WERI-Rb-1 (cell line): ENCODE data around the gene EPS8L3.
A peak's percentile ranks its signal among the peaks of the same experiment; 100 is the strongest.

ENCODE experiments used
- DNase-seq: peaks from one replicate; pipeline ENCODE4 v3.0.0-alpha.2; 2020
- H3K27ac ChIP-seq: fragments of 250-450 bp; sonication (Bioruptor Pico); 2 replicates; pipeline ENCODE4 v1.5.1; 2020; ENCODE audit warnings: mild to moderate bottlenecking, moderate library complexity
- H3K27me3 ChIP-seq: fragments of 250-450 bp; sonication (Bioruptor Pico); 2 replicates; pipeline ENCODE4 v1.5.1; 2021; ENCODE audit warnings: mild to moderate bottlenecking, low read depth, moderate library complexity; ENCODE audit not compliant: insufficient read depth, severe bottlenecking
- H3K36me3 ChIP-seq: fragments of 250-450 bp; sonication (Bioruptor Pico); 2 replicates; pipeline ENCODE4 v1.5.1; 2020; ENCODE audit warnings: mild to moderate bottlenecking, moderate library complexity
- H3K4me3 ChIP-seq: 2 replicates; pipeline ENCODE4 v1.5.1; 2011; ENCODE audit warnings: low read depth, mild to moderate bottlenecking, control low read depth, low read length
- H3K9me3 ChIP-seq: fragments of 250-450 bp; sonication (Bioruptor Pico); 2 replicates; pipeline ENCODE4 v1.5.1; 2021; ENCODE audit warnings: mild to moderate bottlenecking, moderate library complexity; ENCODE audit not compliant: severe bottlenecking
- TF ChIP-seq, protein P1 (sequence below): IDR thresholded peaks from 2 replicates; pipeline ENCODE4 v1.5.1; 2011; ENCODE audit warnings: low read depth, mild to moderate bottlenecking, control low read depth, inconsistent platforms, low read length

Gene EPS8L3

DNA sequence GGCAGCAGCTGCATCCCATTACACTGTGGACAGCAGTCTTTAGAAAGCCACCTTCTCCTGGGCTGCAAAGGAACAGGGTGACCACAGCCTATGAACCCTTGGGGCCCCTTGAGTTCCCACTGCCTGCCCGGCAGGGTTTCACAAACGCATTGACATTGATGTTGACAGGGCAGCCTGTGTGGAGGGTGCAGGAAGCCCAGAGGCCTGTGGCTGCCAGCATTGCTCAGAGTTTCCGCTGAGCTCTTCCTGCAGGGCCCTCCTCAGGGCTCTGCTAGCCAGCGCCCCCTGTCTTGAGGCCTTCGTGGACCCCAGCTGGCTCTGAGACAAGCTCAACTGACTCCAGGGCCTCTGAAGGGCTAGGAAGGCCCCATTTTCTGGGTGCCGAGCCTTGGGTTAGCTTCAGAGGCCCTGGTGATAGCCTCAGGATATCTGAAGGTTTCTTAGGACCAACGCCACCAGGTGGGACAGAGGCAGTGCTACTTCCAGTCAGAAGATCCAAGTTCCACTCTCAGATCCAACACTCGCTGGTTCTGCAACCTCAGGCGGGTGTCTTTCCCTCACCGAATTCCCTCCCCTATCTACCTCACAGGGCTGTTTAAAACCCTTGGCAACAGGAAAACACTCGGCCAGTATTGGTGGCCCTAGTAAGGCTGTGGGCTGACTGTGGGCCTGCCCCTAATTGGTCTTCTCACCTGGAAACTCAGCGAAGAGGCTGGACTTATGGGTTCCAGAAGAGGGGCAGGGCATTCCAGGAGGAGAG, 27.2 kb upstream of the EPS8L3 start:
- TF ChIP-seq, protein P1, sequence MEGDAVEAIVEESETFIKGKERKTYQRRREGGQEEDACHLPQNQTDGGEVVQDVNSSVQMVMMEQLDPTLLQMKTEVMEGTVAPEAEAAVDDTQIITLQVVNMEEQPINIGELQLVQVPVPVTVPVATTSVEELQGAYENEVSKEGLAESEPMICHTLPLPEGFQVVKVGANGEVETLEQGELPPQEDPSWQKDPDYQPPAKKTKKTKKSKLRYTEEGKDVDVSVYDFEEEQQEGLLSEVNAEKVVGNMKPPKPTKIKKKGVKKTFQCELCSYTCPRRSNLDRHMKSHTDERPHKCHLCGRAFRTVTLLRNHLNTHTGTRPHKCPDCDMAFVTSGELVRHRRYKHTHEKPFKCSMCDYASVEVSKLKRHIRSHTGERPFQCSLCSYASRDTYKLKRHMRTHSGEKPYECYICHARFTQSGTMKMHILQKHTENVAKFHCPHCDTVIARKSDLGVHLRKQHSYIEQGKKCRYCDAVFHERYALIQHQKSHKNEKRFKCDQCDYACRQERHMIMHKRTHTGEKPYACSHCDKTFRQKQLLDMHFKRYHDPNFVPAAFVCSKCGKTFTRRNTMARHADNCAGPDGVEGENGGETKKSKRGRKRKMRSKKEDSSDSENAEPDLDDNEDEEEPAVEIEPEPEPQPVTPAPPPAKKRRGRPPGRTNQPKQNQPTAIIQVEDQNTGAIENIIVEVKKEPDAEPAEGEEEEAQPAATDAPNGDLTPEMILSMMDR, result peak; percentile 47; the same call in 1 of the 2 replicates
- DNase-seq, result peak; percentile 32
- no peak overlapping the region for H3K27ac ChIP-seq

DNA sequence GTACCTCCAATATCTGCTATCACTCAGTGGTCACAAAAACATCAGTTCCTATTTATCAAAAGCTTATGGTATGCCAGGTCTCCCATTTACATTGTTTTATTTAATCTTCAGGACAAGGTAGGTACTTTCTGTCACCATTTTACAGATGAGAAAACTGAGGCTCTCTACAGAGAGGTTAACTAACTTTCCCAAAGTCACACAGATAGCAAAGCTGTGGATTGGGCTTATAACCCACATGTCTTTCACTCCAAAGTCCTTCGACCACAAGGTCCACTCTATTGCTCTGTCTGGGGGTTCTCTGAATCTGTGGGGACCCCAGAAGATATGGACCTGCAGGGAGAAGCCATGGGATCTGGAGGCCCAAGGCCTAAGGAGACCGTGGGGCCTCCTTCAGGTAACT, 26.6 kb upstream of the EPS8L3 start:
- H3K27ac ChIP-seq, result no peak overlapping the region

More for the DNA sequence above, 27.2 kb upstream of the EPS8L3 start:
- Histone ChIP-seq H3K27me3 (no peaks in the 10 kb centered on the region), H3K4me3 (no peak overlapping the region), H3K9me3 (peaks cover 4% of the 10 kb centered on the region), H3K36me3 (no peaks in the 10 kb centered on the region)

DNA sequence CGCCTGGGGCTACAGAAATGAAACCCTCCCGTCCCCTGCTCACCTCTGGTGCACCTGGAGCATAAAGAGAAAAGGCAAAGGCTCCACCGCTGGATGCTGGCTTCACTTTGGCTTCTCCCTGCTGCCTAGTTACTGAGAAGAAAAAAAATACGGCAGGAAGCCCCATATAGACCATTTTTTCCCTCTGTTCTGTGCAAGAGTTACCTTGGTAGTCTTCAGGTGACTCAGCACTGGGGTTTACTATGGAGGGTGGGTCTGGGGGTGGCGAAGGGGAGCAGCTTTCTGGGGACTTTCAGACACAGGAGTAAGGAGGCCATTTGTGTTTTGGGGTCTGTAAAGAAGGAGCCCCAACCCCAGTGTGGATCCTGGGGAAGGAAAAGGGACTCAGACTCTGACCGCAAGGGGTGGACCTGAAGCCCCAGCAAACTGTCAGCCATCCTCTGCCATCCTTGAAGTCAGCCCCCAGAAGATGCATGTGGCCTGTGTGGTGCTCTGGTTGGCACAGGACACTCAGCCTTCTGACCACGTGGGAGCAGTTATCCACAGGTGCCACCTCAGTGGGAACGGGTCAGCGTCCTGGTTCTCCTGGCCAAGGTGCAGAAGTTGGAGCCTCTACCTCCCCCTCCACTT, 25.9 kb upstream of the EPS8L3 start:
- no peaks in the 10 kb centered on the region for H3K36me3 ChIP-seq
- no peak overlapping the region; the same call in 1 of the 2 replicates for H3K27ac ChIP-seq
- H3K9me3 ChIP-seq, result peaks cover 4% of the 10 kb centered on the region
- DNase-seq, result peak; percentile 4
- H3K4me3 ChIP-seq, result no peak overlapping the region
- H3K27me3 ChIP-seq, result no peaks in the 10 kb centered on the region
- TF ChIP-seq, protein P1, result no peak

More for the DNA sequence above, 26.6 kb upstream of the EPS8L3 start:
- Histone ChIP-seq H3K4me3 (no peak overlapping the region), H3K9me3 (peaks cover 4% of the 10 kb centered on the region), H3K27me3 (no peaks in the 10 kb centered on the region), H3K36me3 (no peaks in the 10 kb centered on the region)
- DNase-seq, result no peak
- TF ChIP-seq, protein P1, result no peak

DNA sequence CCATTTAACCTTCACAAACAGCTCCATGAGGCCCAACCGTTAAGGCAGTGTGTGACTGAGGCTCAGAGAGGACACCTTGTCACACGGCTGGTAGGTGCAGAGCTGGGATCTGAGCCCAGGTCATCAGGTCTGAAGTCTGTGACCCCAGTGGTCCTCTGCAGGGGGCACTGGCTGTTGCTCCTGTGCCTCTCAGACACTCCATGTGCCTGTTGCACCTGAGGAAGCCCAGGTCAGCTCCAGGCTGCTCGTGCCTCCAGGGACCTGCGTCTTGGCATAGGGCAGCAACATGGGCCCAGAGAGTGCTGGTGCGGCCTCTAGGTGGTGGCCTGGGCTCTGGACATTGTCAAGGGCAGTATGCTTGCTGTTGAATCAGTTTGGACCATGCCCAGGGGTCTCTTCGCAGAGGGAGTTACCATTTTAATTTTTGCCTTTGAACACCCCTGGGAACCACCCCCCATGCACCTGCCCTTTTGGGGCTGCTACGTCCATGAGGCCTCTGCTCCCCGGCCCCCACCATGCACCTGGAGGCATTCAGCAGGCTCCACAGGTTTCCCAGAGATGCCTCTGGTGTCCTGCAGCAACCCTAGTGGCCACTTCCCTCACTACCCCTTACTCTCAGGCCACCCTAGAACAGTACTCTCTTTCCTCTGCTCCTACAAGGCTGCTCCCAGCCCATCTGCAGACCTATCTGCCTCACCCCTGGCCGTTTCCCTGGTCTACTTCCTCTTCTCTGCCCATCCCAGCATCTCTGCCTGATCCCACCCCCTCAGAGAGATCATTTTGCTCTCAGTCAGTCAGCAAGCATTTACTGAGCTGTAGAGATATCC, 25.2 kb upstream of the EPS8L3 start:
- Histone ChIP-seq H3K9me3 (peaks cover 4% of the 10 kb centered on the region), H3K4me3 (no peak overlapping the region), H3K36me3 (no peaks in the 10 kb centered on the region), H3K27ac (peak overlapping the region; percentile 39), H3K27me3 (no peaks in the 10 kb centered on the region)
- DNase-seq, result peak; percentile 62
- TF ChIP-seq, protein P1, result peak; percentile 82

DNA sequence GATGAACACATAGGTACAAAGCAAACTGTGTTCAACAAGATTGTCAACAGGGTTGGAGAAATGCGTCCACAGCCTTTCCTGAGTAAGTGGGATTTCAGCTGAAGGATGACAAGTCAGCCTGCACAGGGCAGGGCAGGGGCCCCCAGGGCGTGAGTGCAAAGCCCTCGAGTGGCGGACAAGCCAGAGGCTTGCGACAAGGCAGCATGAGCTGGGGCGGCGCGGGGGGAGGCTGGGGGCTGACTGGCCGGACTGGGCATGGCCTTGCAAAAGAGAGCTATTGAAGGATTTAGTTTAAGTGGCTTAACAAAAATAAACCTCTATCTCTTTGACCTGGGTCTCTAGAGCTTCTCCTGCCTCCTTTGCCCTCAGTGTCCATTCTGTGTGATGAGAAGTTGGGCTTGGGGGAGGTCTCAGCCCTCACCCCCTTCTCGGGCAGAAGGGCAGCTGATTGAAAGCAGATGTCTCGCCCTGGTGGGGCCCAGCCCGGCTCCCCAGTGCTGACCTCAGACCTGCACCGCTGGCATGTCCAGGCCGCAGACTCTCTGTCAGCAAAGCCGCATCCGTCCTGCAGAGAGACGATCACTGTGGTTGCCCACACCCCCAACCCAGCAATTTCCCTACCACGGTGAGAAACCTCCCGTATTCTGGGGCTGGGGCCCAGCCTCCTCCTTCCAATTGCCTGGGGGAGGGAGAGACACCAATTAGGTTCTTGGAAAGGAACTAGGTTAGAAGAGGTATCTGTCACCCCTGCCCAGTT, 24.3 kb upstream of the EPS8L3 start:
- H3K4me3 ChIP-seq, result no peak overlapping the region
- TF ChIP-seq, protein P1, result no peak
- no peaks in the 10 kb centered on the region for H3K36me3 ChIP-seq
- peak overlapping the region; percentile 39 for H3K27ac ChIP-seq
- peak; percentile 92 for DNase-seq
- H3K9me3 ChIP-seq, result peaks cover 4% of the 10 kb centered on the region
- no peaks in the 10 kb centered on the region for H3K27me3 ChIP-seq
